HCT116 (cell line): ENCODE results near the gene KIAA1671. TPM values are rescaled to one million over a fixed set of nuclear protein-coding genes. Genes with fewer than 3 reads are reported as not detected.

Experiments used
- ATAC-seq: fragments of 200-7000 bp; cut with Tn5 transposase; 2 replicates; pipeline ENCODE4 v1.9.1; 2020; ENCODE audit warnings: mild to moderate bottlenecking, moderate library complexity
- BruUV-seq: library from RNA; stranded (reverse); fragments of 400-500 nt; replicated peaks from 2 replicates; lab custom pipeline; 2021; lab: Mats Ljungman, UMichigan
- CTCF ChIA-PET: fragments of 300-600 bp; sonication (Branson Sonifier 250); formaldehyde crosslinking; loops from one replicate; lab custom pipeline; 2021; ENCODE audit warnings: antibody characterized with exemption; lab: Charles Lee
- POLR2A ChIA-PET: fragments of 300-600, 350-600 bp; sonication (Branson Sonifier 250); formaldehyde crosslinking; loops from one replicate; lab custom pipeline; 2021; ENCODE audit warnings: antibody characterized with exemption; lab: Charles Lee
- RAD21 ChIA-PET, 2 experiments: fragments of 300-600 bp; sonication (Branson Sonifier 250); formaldehyde crosslinking; loops; one replicate each; lab custom pipeline; 2023; ENCODE audit warnings: low total read pairs in 2 of 2; ENCODE audit not compliant: uncharacterized antibody in 2 of 2, unreplicated experiment in 2 of 2, low non-redundant PET in 1 of 2; lab: Charles Lee
- DNase-seq: peaks from one replicate; pipeline ENCODE4 v3.0.0-alpha.2; 2010; ENCODE audit warnings: low read depth, low spot score
- H2AFZ ChIP-seq: fragments of 200-600 bp; shearing (Covaris generic), sonication (generic); 2 replicates; pipeline ENCODE4 v1.6.1; 2017; ENCODE audit warnings: low read depth, mixed run types, mixed read lengths, antibody characterized with exemption, low read length; ENCODE audit not compliant: poor library complexity, severe bottlenecking
- H3K27ac ChIP-seq: 2 replicates; pipeline ENCODE4 v1.5.1; 2012; ENCODE audit warnings: low read depth, low read length
- H3K27me3 ChIP-seq: fragments of 200-600 bp; sonication (generic); 2 replicates; pipeline ENCODE4 v1.6.1; 2016; ENCODE audit warnings: mixed run types, low read length, mixed read lengths; ENCODE audit not compliant: insufficient read depth
- H3K36me3 ChIP-seq, 2 experiments: fragments of 200-500 bp in 1 of 2; fragments of 200-600 bp in 1 of 2; sonication (Bioruptor generic) in 1 of 2; sonication (generic) in 1 of 2; 2 replicates each; pipeline versions ENCODE4 v1.5.1 to v1.6.1; 2014 to 2016; ENCODE audit warnings: low read length in 2 of 2, inconsistent platforms in 1 of 2, mixed read lengths in 1 of 2, mixed run types in 1 of 2; ENCODE audit not compliant: insufficient read depth in 2 of 2, control insufficient read depth in 1 of 2
- H3K4me1 ChIP-seq, 2 experiments: fragments of 200-600 bp in 1 of 2; sonication (generic) in 1 of 2; 2 replicates each; pipeline versions ENCODE4 v1.5.1 to v1.6.1; 2012 to 2017; ENCODE audit warnings: low read length in 2 of 2, inconsistent platforms in 1 of 2, mild to moderate bottlenecking in 1 of 2, mixed read lengths in 1 of 2, mixed run types in 1 of 2, moderate library complexity in 1 of 2; ENCODE audit not compliant: insufficient read depth in 2 of 2, control insufficient read depth in 1 of 2
- H3K4me2 ChIP-seq: fragments of 200-600 bp; sonication (generic); 2 replicates; pipeline ENCODE4 v1.6.1; 2017; ENCODE audit warnings: mixed run types, low read length, mixed read lengths
- H3K4me3 ChIP-seq, 2 experiments: fragments of 200-600 bp in 1 of 2; sonication (generic) in 1 of 2; replicated peaks in 1 of 2; 2 replicates each; pipeline ENCODE4 v1.5.1; 2011 to 2016; ENCODE audit warnings: low read length in 2 of 2, control low read depth in 1 of 2, low read depth in 1 of 2, mild to moderate bottlenecking in 1 of 2, mixed read lengths in 1 of 2, mixed run types in 1 of 2
- H3K79me2 ChIP-seq: fragments of 200-600 bp; sonication (generic); 2 replicates; pipeline ENCODE4 v1.6.1; 2017; ENCODE audit warnings: mild to moderate bottlenecking, mixed run types, low read length, moderate library complexity, mixed read lengths; ENCODE audit not compliant: insufficient read depth
- H3K9ac ChIP-seq: fragments of 200-600 bp; sonication (generic); 2 replicates; pipeline ENCODE4 v1.6.1; 2016; ENCODE audit warnings: low read length, mixed read lengths
- H3K9me2 ChIP-seq: fragments of 200-600 bp; sonication (generic), shearing (Covaris generic); 2 replicates; pipeline ENCODE4 v1.6.1; 2017; ENCODE audit warnings: mixed run types, mild to moderate bottlenecking, moderate library complexity; ENCODE audit not compliant: insufficient read depth
- H3K9me3 ChIP-seq, 2 experiments: fragments of 200-500 bp in 1 of 2; fragments of 200-600 bp in 1 of 2; sonication (Bioruptor generic) in 1 of 2; sonication (generic) in 1 of 2; 2 replicates each; pipeline ENCODE4 v1.6.1; 2014 to 2017; ENCODE audit warnings: low read length in 2 of 2, mixed read lengths in 2 of 2, inconsistent platforms in 1 of 2, low read depth in 1 of 2, mild to moderate bottlenecking in 1 of 2, mixed run types in 1 of 2, moderate library complexity in 1 of 2; ENCODE audit not compliant: control insufficient read depth in 1 of 2, insufficient read depth in 1 of 2
- H4K20me1 ChIP-seq: fragments of 200-600 bp; sonication (generic), shearing (Covaris generic); 2 replicates; pipeline ENCODE4 v1.6.1; 2017; ENCODE audit warnings: mixed run types, mild to moderate bottlenecking, moderate library complexity; ENCODE audit not compliant: insufficient read depth
- ATF3 ChIP-seq: IDR thresholded peaks from 2 replicates; pipeline ENCODE4 v1.6.1; 2012
- CBX3 ChIP-seq: IDR thresholded peaks from 2 replicates; pipeline ENCODE4 v1.6.1; 2012; ENCODE audit warnings: low read depth
- CTCF ChIP-seq, 3 experiments: fragments of 200-600 bp in 1 of 3; sonication (generic) in 1 of 3; IDR thresholded peaks in 2 of 3; conservative IDR thresholded peaks in 1 of 3; 2 replicates each; pipeline ENCODE4 v1.5.1; 2012 to 2017; ENCODE audit warnings: low read depth in 2 of 3, low read length in 2 of 3, antibody characterized with exemption in 1 of 3, borderline replicate concordance in 1 of 3, control low read depth in 1 of 3, mild to moderate bottlenecking in 1 of 3, mixed read lengths in 1 of 3, mixed run types in 1 of 3, moderate library complexity in 1 of 3; ENCODE audit not compliant: insufficient read depth in 1 of 3
- EGR1 ChIP-seq: IDR thresholded peaks from 2 replicates; pipeline ENCODE4 v1.6.1; 2012; ENCODE audit warnings: low read depth
- ELF1 ChIP-seq: IDR thresholded peaks from 2 replicates; pipeline ENCODE4 v1.6.1; 2012; ENCODE audit warnings: low read depth, borderline replicate concordance
- EZH2phosphoT487 ChIP-seq: fragments of 200-600 bp; IDR thresholded peaks from 2 replicates; pipeline ENCODE4 v1.6.1; 2018; ENCODE audit warnings: antibody characterized with exemption, borderline replicate concordance
- FOSL1 ChIP-seq: IDR thresholded peaks from 2 replicates; pipeline ENCODE4 v1.6.1; 2012; ENCODE audit warnings: low read depth
- JUND ChIP-seq: IDR thresholded peaks from 2 replicates; pipeline ENCODE4 v1.6.1; 2012
- POLR2A ChIP-seq: IDR thresholded peaks from 2 replicates; pipeline ENCODE4 v1.7.0; 2011; ENCODE audit warnings: borderline replicate concordance; ENCODE audit not compliant: insufficient read depth, insufficient read length; ENCODE audit errors: extremely low read depth
- POLR2AphosphoS5 ChIP-seq: IDR thresholded peaks from 2 replicates; pipeline ENCODE4 v1.6.1; 2011; ENCODE audit warnings: mild to moderate bottlenecking, low read depth, low read length, moderate library complexity
- RAD21 ChIP-seq: IDR thresholded peaks from 2 replicates; pipeline ENCODE4 v1.6.1; 2012; ENCODE audit warnings: low read depth, mild to moderate bottlenecking
- REST ChIP-seq: IDR thresholded peaks from 2 replicates; pipeline ENCODE4 v1.6.1; 2012; ENCODE audit warnings: low read depth
- SIN3A ChIP-seq: IDR thresholded peaks from 2 replicates; pipeline ENCODE4 v1.6.1; 2012; ENCODE audit warnings: low read depth
- SP1 ChIP-seq: IDR thresholded peaks from 2 replicates; pipeline ENCODE4 v1.6.1; 2012; ENCODE audit warnings: low read depth
- SRF ChIP-seq: IDR thresholded peaks from 2 replicates; pipeline ENCODE4 v1.6.1; 2012; ENCODE audit warnings: low read depth
- TCF7L2 ChIP-seq: IDR thresholded peaks from 2 replicates; pipeline ENCODE4 v1.7.0; 2011; ENCODE audit warnings: borderline replicate concordance, inconsistent platforms; ENCODE audit not compliant: insufficient read depth, insufficient read length; ENCODE audit errors: extremely low read depth
- YY1 ChIP-seq: IDR thresholded peaks from 2 replicates; pipeline ENCODE4 v1.6.1; 2011; ENCODE audit warnings: low read length, low read depth, moderate library complexity, mild to moderate bottlenecking; ENCODE audit not compliant: insufficient replicate concordance; ENCODE audit errors: extremely low read depth
- ZBTB33 ChIP-seq: IDR thresholded peaks from 2 replicates; pipeline ENCODE4 v1.6.1; 2011; ENCODE audit warnings: mild to moderate bottlenecking, low read length, moderate library complexity; ENCODE audit not compliant: insufficient replicate concordance; ENCODE audit errors: extremely low read depth
- ZFX ChIP-seq: fragments of 450-650 bp; IDR thresholded peaks from 2 replicates; pipeline ENCODE4 v1.6.1; 2017
- intact Hi-C: fragments of 100-400 bp; cut with micrococcal nuclease; formaldehyde crosslinking; loops from 2 replicates; pipeline ENCODE4 v1.10.0; 2022
- total RNA-seq: library from RNA; stranded (reverse); gene quantifications from one replicate; pipeline ENCODE4 v1.2.1, GENCODE V29; 2021; ENCODE audit not compliant: unreplicated experiment

Gene KIAA1671
- total RNA-seq, 1 experiment from 2014 or later: 36.8 TPM

GRCh38 chr22:24957043-24957442, 4.5 kb downstream of the KIAA1671 start:
- POLR2A ChIA-PET: interaction anchor here (1.5 kb wide), 1 partner anchor 12 kb away, joined by 3 read pairs; no protein-coding TSS in a partner anchor
- Histone ChIP-seq H3K9me3 (no peaks in the 10 kb centered on the region), H4K20me1 (no peaks in the 10 kb centered on the region), H3K36me3 (peaks cover 0 to 6% of the 10 kb centered on the region in 2 experiments; a peak in 1 of 4 replicates), H3K9me2 (no peaks in the 10 kb centered on the region), H3K4me3 (no peak overlapping the region), H2AFZ (no peak overlapping the region), H3K79me2 (peaks cover 88% of the 10 kb centered on the region), H3K27ac (no peak overlapping the region), H3K27me3 (no peaks in the 10 kb centered on the region), H3K9ac (peak overlapping the region; percentile 12), H3K4me1 (peaks cover 52 to 69% of the 10 kb centered on the region in 2 experiments), H3K4me2 (peak overlapping the region; percentile 31)
- intact Hi-C loops: no loop called here
- RAD21 ChIA-PET: no interaction called here
- ATAC-seq (no peak), DNase-seq (no peak)
- CTCF ChIA-PET: no interaction called here
- TF ChIP-seq TCF7L2 (no peak), ELF1 (no peak), POLR2AphosphoS5 (no peak), CTCF (IDR thresholded peaks at IDR 0.05 in 2 of 3, conservative IDR thresholded peaks at IDR 0.05 in 1 of 3; ENCODE audit: borderline replicate concordance in 1 of 3, insufficient read depth in 1 of 3, low read depth in 2 of 3, low read length in 2 of 3) (no peak), FOSL1 (no peak), ZBTB33 (no peak), ATF3 (no peak), YY1 (no peak), EZH2phosphoT487 (no peak), EGR1 (no peak), JUND (no peak), SRF (no peak), RAD21 (no peak), POLR2A (no peak), SIN3A (no peak), CBX3 (no peak), SP1 (no peak), REST (no peak), ZFX (no peak)
- BruUV-seq: no TSS peak
